Measurements from ENCODE around the gene APBA2. TPM values are rescaled to one million over a fixed set of nuclear protein-coding genes. Genes with fewer than 3 reads are reported as not detected.

The APBA2 gene
- total RNA-seq, 4 donors from 2014 or later: 5.4 to 15.3 (median 10.4) TPM

GRCh38 chr15:29140475-29141307 lies 254.9 kb downstream of the APBA2 start:
- no peak for DNase-seq (ENCODE audit: extremely low spot score)
- Histone ChIP-seq H3K9me3 (no peaks in the 10 kb centered on the region), H3K27me3 (peaks cover 0 to 63% (median 3%) of the 10 kb centered on the region in 4 donors), H3K27ac (replicated peaks in 1 of 4) (no peak overlapping the region), H3K36me3 (no peaks in the 10 kb centered on the region), H3K4me3 (no peak overlapping the region), H3K4me1 (peaks cover 0 to 9% (median 8%) of the 10 kb centered on the region in 4 donors)
- intact Hi-C loops (cut with DNase I): no loop called here
- TF ChIP-seq POLR2A (IDR thresholded peaks at IDR 0.05; ENCODE audit: low read depth) (no peak), EP300 (IDR thresholded peaks at IDR 0.05) (no peak), POLR2AphosphoS5 (IDR thresholded peaks at IDR 0.05) (no peak), CTCF (IDR thresholded peaks at IDR 0.05) (no peak)
- 78% methylated on average over 9 of the region's 15 CpGs for WGBS

- Histone ChIP-seq H3K4me3 (no peak overlapping the region), H3K27me3 (peaks cover 0 to 63% (median 3%) of the 10 kb centered on the region in 4 donors), H3K9me3 (no peaks in the 10 kb centered on the region), H3K27ac (replicated peaks in 1 of 4) (no peak overlapping the region), H3K4me1 (peaks cover 0 to 9% (median 8%) of the 10 kb centered on the region in 4 donors), H3K36me3 (no peaks in the 10 kb centered on the region)
- no peak for DNase-seq (ENCODE audit: extremely low spot score)
- intact Hi-C loops (cut with DNase I): no loop called here
- TF ChIP-seq POLR2A (IDR thresholded peaks at IDR 0.05; ENCODE audit: low read depth) (no peak), POLR2AphosphoS5 (IDR thresholded peaks at IDR 0.05) (no peak), EP300 (IDR thresholded peaks at IDR 0.05) (no peak), CTCF (IDR thresholded peaks at IDR 0.05) (no peak)
- 70% methylated on average over 9 of the region's 12 CpGs for WGBS
These were observed 255.7 kb downstream of the APBA2 start for GRCh38 chr15:29141308-29142128.

- DNase-seq (ENCODE audit: extremely low spot score): no peak
- Histone ChIP-seq H3K9me3 (no peaks in the 10 kb centered on the region), H3K4me1 (peaks cover 0 to 9% (median 8%) of the 10 kb centered on the region in 4 donors), H3K4me3 (no peak overlapping the region), H3K27me3 (peaks cover 0 to 63% (median 3%) of the 10 kb centered on the region in 4 donors), H3K27ac (replicated peaks in 1 of 4) (no peak overlapping the region), H3K36me3 (no peaks in the 10 kb centered on the region)
- intact Hi-C loops (cut with DNase I): no loop called here
- WGBS: 85% methylated on average over 6 of the region's 8 CpGs
- TF ChIP-seq POLR2A (IDR thresholded peaks at IDR 0.05; ENCODE audit: low read depth) (no peak), CTCF (IDR thresholded peaks at IDR 0.05) (no peak), EP300 (IDR thresholded peaks at IDR 0.05) (no peak), POLR2AphosphoS5 (IDR thresholded peaks at IDR 0.05) (no peak)
These were observed 256.5 kb downstream of the APBA2 start for GRCh38 chr15:29142129-29142747.

- no peak for DNase-seq (ENCODE audit: extremely low spot score)
- Histone ChIP-seq H3K36me3 (no peaks in the 10 kb centered on the region), H3K4me3 (no peak overlapping the region), H3K4me1 (peaks cover 0 to 9% (median 8%) of the 10 kb centered on the region in 4 donors), H3K9me3 (no peaks in the 10 kb centered on the region), H3K27me3 (peaks cover 0 to 57% (median 3%) of the 10 kb centered on the region in 4 donors), H3K27ac (replicated peaks in 1 of 4) (no peak overlapping the region)
- TF ChIP-seq POLR2AphosphoS5 (IDR thresholded peaks at IDR 0.05) (no peak), EP300 (IDR thresholded peaks at IDR 0.05) (no peak), CTCF (IDR thresholded peaks at IDR 0.05) (no peak), POLR2A (IDR thresholded peaks at IDR 0.05; ENCODE audit: low read depth) (no peak)
- WGBS: 92% methylated on average over 5 of the region's 5 CpGs
- intact Hi-C loops (cut with DNase I): no loop called here
These were observed 257.5 kb downstream of the APBA2 start for GRCh38 chr15:29143293-29143692.
